ENCODE measurements around the gene AKAP10.
"Not testable (repeated sequence)": the region's sequence is repeated elsewhere in the genome, so short reads cannot be mapped to it uniquely, and the experiment has no call there.

Gene AKAP10

DNA sequence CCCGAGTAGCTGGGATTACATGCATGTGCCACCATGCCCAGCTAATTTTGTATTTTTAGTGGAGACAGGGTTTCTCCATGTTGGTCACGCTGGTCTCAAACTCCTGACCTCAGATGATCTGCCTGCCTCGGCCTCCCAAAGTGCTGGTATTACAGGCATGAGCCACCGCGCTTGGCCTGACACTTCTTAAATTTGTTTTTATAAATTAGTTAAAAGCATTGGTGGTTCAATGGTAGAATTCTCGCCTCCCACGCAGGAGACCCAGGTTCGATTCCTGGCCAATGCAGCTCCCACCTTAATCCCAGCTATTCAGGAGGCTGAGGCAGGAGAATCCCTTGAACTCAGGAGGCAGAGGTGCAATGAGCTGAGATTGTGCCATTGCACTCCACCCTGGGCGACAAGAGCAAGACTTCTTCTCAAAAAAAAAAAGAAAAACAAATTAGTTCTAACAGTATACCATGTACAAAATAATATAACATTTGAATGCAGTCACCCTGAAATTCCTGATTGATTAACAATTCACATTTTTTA lies 116.9 kb downstream of the AKAP10 start:
- not testable (repeated sequence) for DNase-seq

- DNase-seq, result no peak
Measured at GRCh38 chr17:19857640-19858039, 120.0 kb downstream of the AKAP10 start.
